NCI-H748 (cell line): ENCODE data around the gene MATR3.
A peak's percentile ranks its signal among the peaks of the same experiment; 100 is the strongest.
"Not testable (repeated sequence)": the region's sequence is repeated elsewhere in the genome, so short reads cannot be mapped to it uniquely, and the experiment has no call there.

Experiments
- DNase-seq: peaks from one replicate; lab custom pipeline; 2025; ENCODE audit not compliant: unreplicated experiment; lab: John Stamatoyannopoulos, UW

The MATR3 gene

GRCh38 chr5:139296198-139296597, 2.7 kb downstream of the MATR3 start:
- DNase-seq, result no peak

- DNase-seq, result no peak
Measured at GRCh38 chr5:139296862-139297326, 3.4 kb downstream of the MATR3 start.

GRCh38 chr5:139297439-139298133, 4.0 kb downstream of the MATR3 start:
- DNase-seq, result no peak

GRCh38 chr5:139298242-139298641, 4.7 kb downstream of the MATR3 start:
- no peak for DNase-seq

- DNase-seq, result no peak
Measured at GRCh38 chr5:139299486-139299885, 5.9 kb downstream of the MATR3 start.

- no peak for DNase-seq
Measured at GRCh38 chr5:139301808-139302499, 8.4 kb downstream of the MATR3 start.

GRCh38 chr5:139304391-139305324, 11.1 kb downstream of the MATR3 start:
- DNase-seq, result no peak

GRCh38 chr5:139306197-139306596, 12.7 kb downstream of the MATR3 start:
- DNase-seq, result no peak

- no peak for DNase-seq
Measured at GRCh38 chr5:139306628-139307379, 13.3 kb downstream of the MATR3 start.

GRCh38 chr5:139308797-139309196, 15.3 kb downstream of the MATR3 start:
- no peak for DNase-seq

GRCh38 chr5:139310715-139311186, 17.2 kb downstream of the MATR3 start:
- DNase-seq, result not testable (repeated sequence)

- no peak for DNase-seq
Measured at GRCh38 chr5:139312075-139312474, 18.5 kb downstream of the MATR3 start.

- no peak for DNase-seq
Measured at GRCh38 chr5:139314276-139314675, 20.7 kb downstream of the MATR3 start.

- no peak for DNase-seq
Measured at GRCh38 chr5:139315056-139315615, 21.6 kb downstream of the MATR3 start.

- peak; percentile 7 for DNase-seq
Measured at GRCh38 chr5:139335811-139336210, 42.3 kb downstream of the MATR3 start.

GRCh38 chr5:139340051-139340450, 46.5 kb downstream of the MATR3 start:
- DNase-seq, result no peak

- no peak for DNase-seq
Measured at GRCh38 chr5:139341187-139341688, 47.7 kb downstream of the MATR3 start.

GRCh38 chr5:139341689-139342422, 48.3 kb downstream of the MATR3 start, which contains the start of gene PAIP2:
TSS of gene PAIP2 (plus strand) at chr5:139341854. CDS start at chr5:139363785, 21,931 bp downstream.
- peak; percentile 99 for DNase-seq

GRCh38 chr5:139342423-139342723, 48.8 kb downstream of the MATR3 start:
- DNase-seq, result no peak
